Thyroid gland (tissue), 4 donors: ENCODE measurements around the gene PDS5A. TPM values are rescaled to one million over a fixed set of nuclear protein-coding genes. Genes with fewer than 3 reads are reported as not detected.
"Not testable (repeated sequence)": the region's sequence is repeated elsewhere in the genome, so short reads cannot be mapped to it uniquely, and the experiment has no call there.

Experiments
- DNase-seq, 2 donors: peaks; one replicate each; pipeline ENCODE4 v3.0.0-alpha.2; 2019
- H3K27ac ChIP-seq, 3 donors: fragments of 200-600 bp; sonication (generic); 1 replicate in 2 of 3; 2 replicates in 1 of 3; pipeline ENCODE4 v1.5.1; 2016 to 2019; ENCODE audit warnings: mild to moderate bottlenecking in 1 of 3, moderate library complexity in 1 of 3
- H3K27me3 ChIP-seq: fragments of 200-600 bp; sonication (generic); one replicate; pipeline ENCODE4 v1.5.1; 2019
- H3K36me3 ChIP-seq, 2 donors: fragments of 200-600 bp; sonication (generic); one replicate each; pipeline ENCODE4 v1.5.1; 2016 to 2019
- H3K4me1 ChIP-seq, 2 donors: fragments of 200-600 bp; sonication (generic); one replicate each; pipeline ENCODE4 v1.5.1; 2017 to 2019
- H3K4me3 ChIP-seq, 3 donors: fragments of 200-600 bp; sonication (generic); replicated peaks in 1 of 3; 1 replicate in 2 of 3; 2 replicates in 1 of 3; pipeline ENCODE4 v1.5.1; 2016; ENCODE audit warnings: mild to moderate bottlenecking in 1 of 3
- H3K9me3 ChIP-seq: fragments of 200-600 bp; sonication (generic); one replicate; pipeline ENCODE4 v1.5.1; 2017
- CTCF ChIP-seq, 6 experiments: fragments of 200-600 bp in 3 of 6; fragments of 450-650 bp in 3 of 6; sonication (generic) in 3 of 6; IDR thresholded peaks; one replicate each; pipeline ENCODE4 v1.5.1; 2016 to 2019; ENCODE audit warnings: antibody characterized with exemption in 6 of 6, mild to moderate bottlenecking in 2 of 6, inconsistent platforms in 1 of 6, moderate library complexity in 1 of 6
- POLR2A ChIP-seq, 2 donors: fragments of 450-650 bp; IDR thresholded peaks; one replicate each; pipeline ENCODE4 v1.6.1; 2017; ENCODE audit warnings: antibody characterized with exemption in 2 of 2, mild to moderate bottlenecking in 2 of 2, moderate library complexity in 1 of 2
- WGBS, 2 donors: methylation state at CpG; one replicate each; pipeline ENCODE4 v1.1.5; 2017; 5-methylcytosine and 5-hydroxymethylcytosine counted together
- intact Hi-C: fragments of 100-400 bp; cut with DNase I; formaldehyde crosslinking; loops from one replicate; pipeline ENCODE4 v1.15.1; 2023
- total RNA-seq, 4 donors: library from RNA; depleted of rRNA; stranded (reverse); fragments of >200 nt; gene quantifications; one replicate each; pipeline ENCODE4 v1.2.3, GENCODE V29; 2016

The PDS5A gene
- total RNA-seq, 4 donors from 2014 or later: 92.3 to 133 (median 103) TPM

- Histone ChIP-seq H3K27ac (no peak overlapping the region), H3K4me3 (no peak overlapping the region), H3K27me3 (no peaks in the 10 kb centered on the region), H3K4me1 (no peaks in the 10 kb centered on the region), H3K9me3 (no peaks in the 10 kb centered on the region), H3K36me3 (no peaks in the 10 kb centered on the region)
- WGBS, 2 donors: 82% methylated on average over 8 of the region's 8 CpGs
- intact Hi-C loops: no loop called here
- TF ChIP-seq POLR2A (IDR thresholded peaks at IDR 0.05): no peak
- no peak for TF ChIP-seq CTCF (IDR thresholded peaks at IDR 0.05)
- no peak for DNase-seq
Observed at GRCh38 chr4:39808231-39808749, 169.4 kb downstream of the PDS5A start.

- no peak for TF ChIP-seq POLR2A (IDR thresholded peaks at IDR 0.05)
- no peak for TF ChIP-seq CTCF (IDR thresholded peaks at IDR 0.05)
- H3K27ac ChIP-seq: no peak overlapping the region
- H3K27me3 ChIP-seq: no peaks in the 10 kb centered on the region
- no peak for DNase-seq
- no peaks in the 10 kb centered on the region for H3K9me3 ChIP-seq
- WGBS, 2 donors: 66 to 77% methylated on average over 4 of the region's 4 CpGs
- intact Hi-C loops: no loop called here
- no peaks in the 10 kb centered on the region for H3K36me3 ChIP-seq
- no peak overlapping the region for H3K4me3 ChIP-seq
- no peaks in the 10 kb centered on the region for H3K4me1 ChIP-seq
Observed at GRCh38 chr4:39802005-39802404, 175.7 kb downstream of the PDS5A start.

- H3K36me3 ChIP-seq, H3K4me3 ChIP-seq, intact Hi-C loops, H3K27me3 ChIP-seq, H3K27ac ChIP-seq, H3K9me3 ChIP-seq, DNase-seq, H3K4me1 ChIP-seq: not testable (repeated sequence)
- WGBS, 2 donors: 95 to 96% methylated on average over 13 of the region's 13 CpGs
Observed at GRCh38 chr4:39792976-39793375, 184.7 kb downstream of the PDS5A start.

GRCh38 chr4:39792529-39792928 lies 185.2 kb downstream of the PDS5A start:
- no peak for DNase-seq
- Histone ChIP-seq H3K9me3 (no peaks in the 10 kb centered on the region), H3K27me3 (no peaks in the 10 kb centered on the region), H3K4me1 (no peaks in the 10 kb centered on the region), H3K36me3 (no peaks in the 10 kb centered on the region), H3K4me3 (no peak overlapping the region), H3K27ac (no peak overlapping the region)
- intact Hi-C loops: no loop called here
- 90 to 92% methylated on average over 3 of the region's 3 CpGs for WGBS, 2 donors
- TF ChIP-seq POLR2A (IDR thresholded peaks at IDR 0.05) (no peak), CTCF (IDR thresholded peaks at IDR 0.05) (no peak)

- H3K9me3 ChIP-seq: no peaks in the 10 kb centered on the region
- DNase-seq: no peak
- H3K4me1 ChIP-seq: no peaks in the 10 kb centered on the region
- TF ChIP-seq POLR2A (IDR thresholded peaks at IDR 0.05) (no peak), CTCF (IDR thresholded peaks at IDR 0.05) (no peak)
- H3K4me3 ChIP-seq: no peak overlapping the region
- H3K36me3 ChIP-seq: no peaks in the 10 kb centered on the region
- intact Hi-C loops: no loop called here
- 78 to 81% methylated on average over 5 of the region's 5 CpGs for WGBS, 2 donors
- no peaks in the 10 kb centered on the region for H3K27me3 ChIP-seq
- no peak overlapping the region for H3K27ac ChIP-seq
Observed at GRCh38 chr4:39792128-39792527, 185.6 kb downstream of the PDS5A start.

GRCh38 chr4:39786838-39787237 lies 190.9 kb downstream of the PDS5A start:
- intact Hi-C loops: no loop called here
- no peak overlapping the region for H3K27ac ChIP-seq
- H3K36me3 ChIP-seq: no peaks in the 10 kb centered on the region
- 83 to 86% methylated on average over 4 of the region's 4 CpGs for WGBS, 2 donors
- no peaks in the 10 kb centered on the region for H3K4me1 ChIP-seq
- no peak for DNase-seq
- H3K27me3 ChIP-seq: no peaks in the 10 kb centered on the region
- H3K4me3 ChIP-seq: no peak overlapping the region
- H3K9me3 ChIP-seq: no peaks in the 10 kb centered on the region
- no peak for TF ChIP-seq POLR2A (IDR thresholded peaks at IDR 0.05)
- TF ChIP-seq CTCF (IDR thresholded peaks at IDR 0.05): no peak
